ENCODE measurements around the gene CLEC12A. TPM values are rescaled to one million over a fixed set of nuclear protein-coding genes. Genes with fewer than 3 reads are reported as not detected.
"Not testable (repeated sequence)": the region's sequence is repeated elsewhere in the genome, so short reads cannot be mapped to it uniquely, and the experiment has no call there.

CLEC12A gene
- total RNA-seq, 1 donor from 2014 or later = 1.9 TPM

DNA sequence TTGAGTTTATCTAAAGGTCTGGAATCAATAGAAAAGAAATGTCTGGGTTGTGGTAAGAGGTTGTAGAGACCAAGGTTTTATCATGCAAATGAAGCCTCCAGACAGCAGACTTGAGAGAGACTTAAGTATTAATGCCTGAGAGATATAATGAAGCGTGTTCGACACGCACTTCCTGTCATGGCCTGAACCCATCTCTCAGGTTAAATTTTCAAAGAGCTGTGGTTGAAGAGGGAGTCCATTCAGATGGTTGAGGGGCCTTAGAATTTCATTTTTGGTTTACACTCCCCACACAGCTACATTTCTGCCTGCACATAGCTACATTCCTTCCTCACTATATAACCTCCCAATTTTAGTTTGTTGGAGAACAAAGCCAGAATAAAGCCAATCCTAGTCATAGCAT lies 10.1 kb upstream of the CLEC12A start:
- intact Hi-C loops (cut with micrococcal nuclease) = no loop called here

DNA sequence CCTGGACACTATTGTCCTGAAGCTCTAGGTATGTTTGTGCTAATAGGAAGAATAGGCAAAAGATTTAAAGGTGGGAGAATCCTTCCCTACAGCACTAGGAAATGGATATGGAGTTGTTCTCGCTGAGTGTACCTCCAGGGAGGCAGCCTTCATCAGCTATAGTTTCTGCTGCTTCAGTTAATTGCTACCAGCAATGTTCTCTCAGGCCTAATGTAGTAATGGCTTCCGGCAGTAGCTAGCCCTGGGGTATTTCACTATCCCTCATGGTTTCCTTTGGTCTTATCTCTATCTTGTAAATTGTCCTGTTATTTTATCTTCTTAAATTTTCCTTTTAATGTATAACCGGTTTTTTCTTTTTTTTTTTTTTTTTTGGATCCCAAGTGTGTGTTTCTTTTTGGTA lies 9.3 kb upstream of the CLEC12A start:
- intact Hi-C loops (cut with micrococcal nuclease) = no loop called here

DNA sequence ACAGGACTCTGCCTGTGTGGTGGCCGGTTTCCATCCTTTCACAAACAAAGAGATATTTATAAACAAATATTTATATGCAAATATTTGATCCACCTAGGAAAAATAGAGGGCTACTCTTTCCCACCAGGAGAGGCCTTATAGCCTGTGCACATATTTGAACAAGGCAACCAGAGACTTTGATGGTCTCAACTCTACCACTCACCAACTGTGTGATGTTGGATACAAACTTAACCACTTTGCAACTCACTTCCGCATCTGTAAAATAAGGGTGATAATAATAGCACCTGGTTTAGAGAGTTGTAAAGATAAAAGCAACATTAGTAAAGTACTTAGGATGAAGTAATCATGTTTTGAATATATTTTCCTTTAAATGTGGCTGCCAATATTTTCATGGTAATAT lies 1.5 kb upstream of the CLEC12A start:
- intact Hi-C loops (cut with micrococcal nuclease) = no loop called here

DNA sequence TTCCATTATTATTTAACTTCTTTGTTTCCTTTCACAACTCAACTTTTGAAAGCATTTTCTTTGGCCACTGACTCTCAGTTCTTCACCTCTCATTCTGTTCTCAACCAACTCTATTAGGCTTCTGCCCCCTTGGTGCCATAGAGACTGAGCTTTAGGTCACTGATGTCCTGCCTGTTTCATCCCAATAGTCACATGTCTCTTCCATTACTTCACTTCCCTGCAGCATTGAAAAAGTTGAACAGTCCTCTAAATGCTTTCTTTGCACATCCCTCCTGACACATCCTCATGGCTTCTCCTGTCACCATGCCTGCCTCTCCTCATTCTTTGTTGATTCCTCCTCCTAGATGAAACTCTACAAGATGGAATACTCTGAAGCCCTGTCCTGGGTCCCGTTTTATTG lies 2.7 kb downstream of the CLEC12A start:
- intact Hi-C loops (cut with micrococcal nuclease) = no loop called here

GRCh38 chr12:9974731-9975130 lies 3.5 kb downstream of the CLEC12A start:
- intact Hi-C loops (cut with micrococcal nuclease) = not testable (repeated sequence)

- intact Hi-C loops (cut with micrococcal nuclease) = no loop called here
Observed at GRCh38 chr12:9975614-9976013, 4.4 kb downstream of the CLEC12A start.

GRCh38 chr12:9976626-9977025 lies 5.4 kb downstream of the CLEC12A start:
- intact Hi-C loops (cut with micrococcal nuclease) = not testable (repeated sequence)

DNA sequence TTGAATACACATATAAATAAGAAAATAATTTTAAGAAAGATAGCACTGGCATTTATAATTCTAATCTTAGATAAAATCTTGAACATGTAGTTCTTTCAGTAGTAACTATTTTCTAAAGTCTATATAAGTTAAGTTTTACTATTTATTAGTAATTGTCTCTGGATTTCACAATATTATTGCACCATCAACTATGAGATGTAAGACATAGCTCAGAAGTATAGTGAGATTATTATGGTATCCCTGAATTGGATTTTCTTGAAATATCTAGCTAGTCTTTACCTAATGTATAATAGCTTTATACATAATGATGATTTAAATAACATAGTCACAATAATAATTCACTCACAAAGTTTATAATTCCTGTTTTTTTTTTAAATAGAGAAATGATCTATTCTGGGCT lies 6.7 kb downstream of the CLEC12A start:
- intact Hi-C loops (cut with micrococcal nuclease) = no loop called here

DNA sequence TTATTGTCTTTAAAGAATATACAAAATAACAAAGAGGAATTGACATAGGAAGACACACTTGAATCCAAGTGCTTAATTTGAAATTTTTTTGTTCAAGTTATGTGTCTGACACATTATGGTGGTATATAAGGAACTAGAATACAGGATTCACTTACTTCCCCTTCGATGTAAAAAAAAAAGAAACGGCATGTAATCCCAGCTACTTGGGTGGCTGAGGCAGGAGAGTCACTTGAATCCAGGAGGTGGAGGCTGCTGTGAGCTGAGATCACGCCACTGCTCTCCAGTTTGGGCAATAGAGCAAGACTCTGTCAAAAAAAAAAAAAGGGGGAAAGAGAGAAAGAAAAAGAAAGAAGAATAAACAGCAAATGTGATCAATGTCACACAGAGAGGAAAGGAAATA lies 8.9 kb downstream of the CLEC12A start:
- intact Hi-C loops (cut with micrococcal nuclease) = no loop called here

- intact Hi-C loops (cut with micrococcal nuclease) = no loop called here
Observed at GRCh38 chr12:9991876-9992275, 20.7 kb downstream of the CLEC12A start.

DNA sequence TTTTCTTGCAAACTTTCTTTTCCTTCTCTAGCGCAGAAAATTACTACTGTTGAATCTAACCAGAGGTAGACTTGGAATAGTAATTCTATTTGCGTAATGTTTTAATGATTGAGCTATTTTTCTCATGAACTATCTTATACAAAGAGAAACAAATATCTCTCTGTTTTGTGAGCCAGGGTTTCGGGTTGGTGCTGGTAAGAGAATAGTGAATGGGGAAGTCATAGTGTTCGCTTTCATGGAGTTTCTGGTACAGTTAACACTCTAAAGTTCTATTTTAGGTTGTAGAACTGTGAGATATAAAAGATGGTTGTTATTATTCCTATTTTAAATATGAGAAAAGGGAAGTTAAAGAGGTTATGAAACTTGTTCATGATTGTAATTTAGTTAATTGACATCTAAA lies 21.1 kb downstream of the CLEC12A start:
- intact Hi-C loops (cut with micrococcal nuclease) = no loop called here

DNA sequence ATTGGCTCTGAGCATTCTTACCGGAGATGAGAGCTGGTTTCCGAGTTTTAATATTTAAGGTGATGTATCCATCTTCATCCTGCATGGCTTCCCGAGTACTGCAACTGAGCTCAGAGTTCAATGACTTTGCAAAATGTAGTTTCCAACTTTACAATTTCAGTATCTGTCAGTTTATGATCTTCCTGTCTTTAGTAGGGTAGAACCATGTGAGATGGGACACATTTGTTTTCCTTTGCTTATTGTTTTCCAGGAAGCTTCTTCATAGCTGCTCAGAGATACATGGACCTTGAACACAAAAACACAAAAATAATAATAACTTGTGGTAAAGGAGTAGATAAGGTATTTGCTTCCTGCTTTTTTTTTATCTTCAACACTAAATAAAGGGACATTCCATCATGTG lies 27.8 kb downstream of the CLEC12A start, which contains the start of gene CLEC1B:
Gene CLEC1B, minus strand, starts transcription at position 106 of the 400 bp plus-strand sequence. Its CDS starts 21 bp downstream, at position 85.
- intact Hi-C loops (cut with micrococcal nuclease) = loop anchor here (2.0 kb wide), 1 partner anchor 40 kb away; no protein-coding TSS in a partner anchor

DNA sequence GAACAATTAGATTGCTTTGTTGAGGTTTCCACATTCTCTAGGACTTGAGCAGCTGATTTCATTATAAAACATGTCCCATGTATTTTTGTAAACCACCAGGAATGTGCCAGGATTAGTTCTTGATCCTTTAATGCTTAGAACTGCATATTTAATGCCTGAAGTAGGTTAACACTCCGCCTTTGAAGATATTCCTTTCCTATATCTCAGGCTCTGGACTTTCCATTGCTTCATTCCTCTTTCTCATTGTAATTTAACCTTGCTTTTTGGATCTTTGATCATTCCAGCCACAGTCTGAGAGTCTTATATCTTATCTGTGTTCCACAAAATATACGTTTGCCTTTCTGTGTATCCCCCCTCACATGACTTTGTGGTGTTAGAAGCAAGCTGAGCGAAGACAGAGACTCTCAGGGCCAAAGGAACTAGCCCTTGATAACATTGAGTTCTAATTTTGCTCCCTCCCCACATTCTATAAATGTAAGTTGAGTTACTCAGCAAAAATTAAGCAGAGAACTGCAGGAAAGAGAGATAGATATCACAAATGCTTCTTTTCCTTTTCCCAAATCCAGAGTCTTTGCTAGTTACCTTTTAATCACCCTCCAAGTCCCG lies 30.1 kb downstream of the CLEC12A start:
- intact Hi-C loops (cut with micrococcal nuclease) = no loop called here

DNA sequence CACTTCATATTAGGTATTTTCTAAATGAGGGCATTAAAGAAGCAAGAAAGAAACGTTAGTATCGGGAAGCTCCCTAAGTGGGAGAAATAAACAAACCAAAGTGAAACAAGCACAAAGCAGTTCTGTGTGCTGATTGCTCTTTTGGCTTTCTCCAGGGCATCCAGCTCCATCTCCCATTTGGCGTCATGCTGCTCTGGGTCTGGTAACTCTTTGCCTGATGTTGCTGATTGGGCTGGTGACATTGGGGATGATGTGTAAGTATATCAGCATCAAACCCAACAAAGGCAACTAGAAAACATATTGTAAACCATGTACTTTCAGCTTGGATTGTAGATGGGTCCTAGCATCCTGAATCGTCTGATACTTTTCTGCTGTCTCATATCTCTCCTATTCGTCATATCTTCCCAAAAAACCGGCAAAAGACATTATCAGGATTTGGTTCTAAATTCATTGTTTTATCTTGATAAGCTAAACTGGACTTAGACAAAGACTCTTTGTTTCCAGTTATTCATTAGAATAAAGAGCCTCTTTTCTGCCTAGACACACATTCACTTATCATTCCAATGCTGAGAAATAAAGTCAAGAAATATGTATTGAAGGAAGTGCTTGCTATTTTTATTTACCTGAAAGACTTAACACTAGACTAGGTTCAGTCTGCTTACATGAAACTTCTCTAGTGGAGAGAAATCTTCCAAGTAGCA lies 41.6 kb downstream of the CLEC12A start:
- intact Hi-C loops (cut with micrococcal nuclease) = no loop called here

- intact Hi-C loops (cut with micrococcal nuclease) = no loop called here
Observed at GRCh38 chr12:10015450-10015849, 44.2 kb downstream of the CLEC12A start.

- intact Hi-C loops (cut with micrococcal nuclease) = no loop called here
Observed at GRCh38 chr12:10016881-10017280, 45.7 kb downstream of the CLEC12A start.

DNA sequence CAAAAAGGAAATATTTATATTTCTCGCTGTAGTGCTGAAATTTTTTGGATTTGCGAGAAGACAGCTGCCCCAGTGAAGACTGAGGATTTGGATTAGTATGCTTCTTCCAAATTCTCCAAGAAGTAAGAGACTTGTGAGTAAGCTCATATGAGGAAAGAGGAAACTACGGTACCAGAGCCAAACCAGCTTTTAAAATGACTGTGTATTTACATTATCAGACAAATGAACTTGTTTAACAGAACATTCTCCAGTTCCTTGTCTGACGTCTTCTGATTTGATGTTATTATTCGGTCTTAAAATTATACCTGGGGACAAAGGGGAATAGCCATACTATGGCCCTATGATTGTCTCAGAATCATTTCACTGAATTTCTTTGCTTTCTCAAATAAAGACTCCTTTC lies 47.2 kb downstream of the CLEC12A start:
- intact Hi-C loops (cut with micrococcal nuclease) = no loop called here

- intact Hi-C loops (cut with micrococcal nuclease) = no loop called here
Observed at GRCh38 chr12:10021342-10021741, 50.1 kb downstream of the CLEC12A start.

DNA sequence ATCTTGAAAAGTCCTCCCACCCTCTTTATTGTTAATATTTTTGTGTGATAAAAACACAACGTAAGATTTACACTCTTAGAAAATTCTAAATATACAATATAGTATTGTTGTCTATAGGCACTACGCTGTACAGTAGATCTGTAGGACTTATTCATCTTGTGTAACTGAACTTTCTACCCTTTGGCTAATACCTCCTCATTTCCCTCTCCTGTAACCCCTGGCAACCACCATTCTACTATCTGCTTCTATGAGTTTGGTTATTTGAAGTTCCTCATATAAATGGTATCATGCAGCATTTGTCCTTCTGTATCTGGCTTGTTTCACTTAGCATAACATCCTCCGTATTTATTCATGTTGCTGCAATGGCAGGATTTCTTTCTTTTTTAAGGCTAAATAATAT lies 54.0 kb downstream of the CLEC12A start:
- intact Hi-C loops (cut with micrococcal nuclease) = no loop called here

DNA sequence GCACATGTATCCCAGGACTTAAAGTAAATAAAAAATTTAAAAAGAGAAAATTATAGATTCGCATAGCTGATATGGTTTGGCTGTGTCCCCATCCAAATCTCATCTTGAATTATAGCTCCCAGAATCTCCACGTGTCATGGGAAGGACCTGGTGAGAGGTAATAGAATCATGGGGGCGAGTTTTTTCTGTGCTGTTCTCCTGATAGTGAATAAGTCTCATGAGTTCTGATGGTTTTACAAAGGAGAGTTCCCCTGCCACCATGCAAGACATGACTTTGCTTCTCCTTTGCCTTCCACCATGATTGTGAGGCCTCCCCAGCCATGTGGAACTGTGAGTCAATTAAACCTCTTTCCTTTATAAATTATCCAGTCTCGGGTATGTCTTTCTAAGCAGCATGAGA lies 55.5 kb downstream of the CLEC12A start:
- intact Hi-C loops (cut with micrococcal nuclease) = not testable (repeated sequence)

DNA sequence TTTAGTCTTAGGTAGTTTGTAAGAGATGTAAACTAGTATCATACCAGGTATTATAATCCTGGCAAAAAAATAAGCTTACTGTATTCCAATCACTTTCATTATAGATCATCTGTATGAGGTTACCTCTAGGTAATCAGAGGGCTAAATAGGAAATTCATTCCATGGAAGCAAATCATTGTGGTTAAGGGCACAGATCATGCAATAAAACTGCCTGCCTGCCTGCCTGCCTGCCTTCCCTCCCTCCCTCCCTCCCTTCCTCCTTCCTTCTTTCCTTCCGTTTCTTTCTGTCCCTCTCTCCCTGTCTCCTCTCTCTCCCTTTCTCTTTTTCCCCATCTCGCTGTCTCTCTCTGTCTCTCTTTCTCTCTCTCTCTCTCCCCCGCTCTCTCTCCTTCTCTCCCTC lies 56.1 kb downstream of the CLEC12A start:
- intact Hi-C loops (cut with micrococcal nuclease) = no loop called here

- intact Hi-C loops (cut with micrococcal nuclease) = no loop called here
Observed at GRCh38 chr12:10027721-10028120, 56.5 kb downstream of the CLEC12A start.

DNA sequence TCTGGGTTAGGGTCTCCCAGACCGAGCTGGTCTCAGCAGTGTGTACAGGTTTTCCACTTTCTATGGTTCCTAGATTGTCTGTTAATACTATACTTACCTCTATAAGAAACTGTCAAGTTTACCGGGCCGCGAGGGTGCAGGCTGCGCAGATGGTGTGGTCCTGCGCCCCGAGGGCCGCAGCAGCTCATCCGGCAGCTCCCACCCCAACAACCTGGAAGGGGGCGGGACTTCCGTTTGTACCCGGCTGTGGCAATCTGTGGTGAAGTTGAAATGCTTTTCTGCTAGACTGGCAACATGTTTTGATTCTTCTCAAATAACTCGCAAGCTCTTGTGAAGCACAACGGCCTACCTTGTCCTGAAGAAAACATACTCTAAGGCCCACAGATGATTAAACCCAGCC lies 59.2 kb downstream of the CLEC12A start, which contains the start of gene CLEC9A:
Gene CLEC9A, plus strand, starts transcription at position 237 of the 400 bp plus-strand sequence. CDS start 22,006 bp downstream, outside the sequence.
- intact Hi-C loops (cut with micrococcal nuclease) = loop anchor here (5.0 kb wide), 1 partner anchor 283 kb away; no protein-coding TSS in a partner anchor

Measured in T-helper 1 cell treated with Interleukin-12 subunit alpha and Interleukin-12 subunit beta and Interleukin-4 antibody, amounts not matched to agents 30 ng/mL and 1 ng/mL, for 36 hours (primary cell).